DND-41 (cell line): ENCODE data around the gene RAB39B.
A peak's percentile ranks its signal among the peaks of the same experiment; 100 is the strongest.

Experiments
- ATAC-seq: fragments of 200-7000 bp; cut with Tn5 transposase; 3 replicates; pipeline ENCODE4 v1.9.1; 2021; ENCODE audit warnings: low read depth; ENCODE audit not compliant: insufficient read depth
- DNase-seq: peaks from one replicate; pipeline ENCODE4 v3.0.0-alpha.2; 2020
- H2AFZ ChIP-seq: 2 replicates; pipeline ENCODE4 v1.6.0; 2012; ENCODE audit warnings: low read depth, low read length
- H3K27ac ChIP-seq: 2 replicates; pipeline ENCODE4 v1.5.1; 2012; ENCODE audit warnings: low read length, inconsistent platforms
- H3K27me3 ChIP-seq: fragments of 200-600 bp; sonication (generic); 2 replicates; pipeline ENCODE4 v1.6.0; 2012; ENCODE audit warnings: low read length, mild to moderate bottlenecking, inconsistent platforms; ENCODE audit not compliant: insufficient read depth, poor library complexity
- H3K36me3 ChIP-seq: 2 replicates; pipeline ENCODE4 v1.5.1; 2012; ENCODE audit warnings: low read length, inconsistent platforms; ENCODE audit not compliant: insufficient read depth
- H3K4me1 ChIP-seq: 2 replicates; pipeline ENCODE4 v1.5.1; 2012; ENCODE audit warnings: mild to moderate bottlenecking, low read length; ENCODE audit not compliant: insufficient read depth
- H3K4me2 ChIP-seq: 2 replicates; pipeline ENCODE4 v1.6.0; 2012; ENCODE audit warnings: mild to moderate bottlenecking, moderate library complexity, low read length, inconsistent platforms; ENCODE audit not compliant: insufficient read depth
- H3K4me3 ChIP-seq, 2 experiments: fragments of 200-600 bp in 1 of 2; shearing (Covaris generic) in 1 of 2; 2 replicates each; pipeline ENCODE4 v1.5.1; 2012 to 2016; ENCODE audit warnings: inconsistent platforms in 2 of 2, low read length in 2 of 2, mild to moderate bottlenecking in 2 of 2, low read depth in 1 of 2, moderate library complexity in 1 of 2
- H3K79me2 ChIP-seq: 2 replicates; pipeline ENCODE4 v1.6.0; 2012; ENCODE audit warnings: low read length, inconsistent platforms; ENCODE audit not compliant: insufficient read depth
- H3K9ac ChIP-seq: 2 replicates; pipeline ENCODE4 v1.6.0; 2012; ENCODE audit warnings: low read depth, mild to moderate bottlenecking, inconsistent platforms, low read length, moderate library complexity
- H3K9me3 ChIP-seq: 2 replicates; pipeline ENCODE4 v1.5.1; 2012; ENCODE audit warnings: low read length, moderate library complexity, mild to moderate bottlenecking, inconsistent platforms; ENCODE audit not compliant: insufficient read depth, severe bottlenecking
- H4K20me1 ChIP-seq: 2 replicates; pipeline ENCODE4 v1.6.0; 2012; ENCODE audit warnings: low read length; ENCODE audit not compliant: insufficient read depth
- EZH2 ChIP-seq: IDR thresholded peaks from 3 replicates; pipeline ENCODE4 v1.6.1; 2012; ENCODE audit warnings: borderline replicate concordance, low read depth, mild to moderate bottlenecking, moderate library complexity, low read length, inconsistent platforms; ENCODE audit not compliant: severe bottlenecking
- TF ChIP-seq, protein P1 (sequence below): IDR thresholded peaks from 2 replicates; pipeline ENCODE4 v1.5.1; 2012; ENCODE audit warnings: borderline replicate concordance, low read length, moderate library complexity, mild to moderate bottlenecking; ENCODE audit not compliant: poor library complexity, severe bottlenecking; ENCODE audit errors: extremely low read depth

The RAB39B gene, protein sequence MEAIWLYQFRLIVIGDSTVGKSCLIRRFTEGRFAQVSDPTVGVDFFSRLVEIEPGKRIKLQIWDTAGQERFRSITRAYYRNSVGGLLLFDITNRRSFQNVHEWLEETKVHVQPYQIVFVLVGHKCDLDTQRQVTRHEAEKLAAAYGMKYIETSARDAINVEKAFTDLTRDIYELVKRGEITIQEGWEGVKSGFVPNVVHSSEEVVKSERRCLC

DNA sequence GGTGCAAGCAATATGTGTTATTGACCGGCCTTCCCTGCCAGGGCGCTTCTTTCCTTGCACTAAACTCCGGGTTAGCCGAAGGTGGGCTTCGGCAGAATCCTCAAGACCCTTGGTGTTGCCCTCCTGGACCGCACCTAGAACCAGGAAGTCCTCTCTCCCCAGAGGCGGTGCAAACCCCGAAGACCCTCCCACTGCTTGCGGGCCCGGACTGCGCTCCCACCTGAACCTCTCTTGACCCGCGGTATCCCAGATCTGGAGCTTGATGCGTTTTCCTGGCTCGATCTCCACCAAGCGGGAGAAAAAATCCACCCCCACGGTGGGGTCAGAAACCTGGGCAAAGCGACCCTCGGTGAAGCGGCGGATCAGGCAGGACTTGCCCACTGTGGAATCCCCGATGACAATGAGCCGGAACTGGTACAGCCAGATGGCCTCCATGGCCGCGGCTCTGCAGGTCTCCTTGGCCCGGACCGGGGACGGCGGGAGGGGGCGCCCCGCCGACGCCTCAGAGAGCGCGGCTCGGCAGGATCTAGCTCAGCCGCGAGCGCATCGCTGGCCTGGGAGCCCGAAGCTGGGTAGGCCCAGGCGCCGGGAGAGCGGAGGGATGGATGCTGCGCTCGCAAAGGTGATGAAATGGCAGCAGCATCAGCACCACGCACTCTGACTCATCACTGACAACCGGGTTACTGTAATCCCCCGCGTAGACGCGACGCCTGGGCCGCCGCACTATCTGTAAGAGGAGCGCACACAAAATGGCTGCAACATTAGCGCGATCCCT is at the start of gene RAB39B:
RAB39B (minus strand) TSS at position 638 of the 775 bp plus-strand sequence; CDS start at position 435, 203 bp downstream.
- Histone ChIP-seq H3K27me3 (no peaks in the 10 kb centered on the region), H4K20me1 (no peaks in the 10 kb centered on the region), H3K4me2 (peak within 1 kb of the TSS; percentile 86), H3K27ac (peak within 1 kb of the TSS; percentile 80), H3K9ac (peak within 1 kb of the TSS; percentile 75), H3K4me1 (peaks cover 27% of the 10 kb centered on the region), H3K36me3 (peaks cover 6% of the 10 kb centered on the region; the same call in 1 of the 2 replicates), H2AFZ (peak within 1 kb of the TSS; percentile 82), H3K9me3 (no peaks in the 10 kb centered on the region), H3K79me2 (peaks cover 25% of the 10 kb centered on the region), H3K4me3 (peak within 1 kb of the TSS; percentile 60 to 87)
- TF ChIP-seq, protein P1, sequence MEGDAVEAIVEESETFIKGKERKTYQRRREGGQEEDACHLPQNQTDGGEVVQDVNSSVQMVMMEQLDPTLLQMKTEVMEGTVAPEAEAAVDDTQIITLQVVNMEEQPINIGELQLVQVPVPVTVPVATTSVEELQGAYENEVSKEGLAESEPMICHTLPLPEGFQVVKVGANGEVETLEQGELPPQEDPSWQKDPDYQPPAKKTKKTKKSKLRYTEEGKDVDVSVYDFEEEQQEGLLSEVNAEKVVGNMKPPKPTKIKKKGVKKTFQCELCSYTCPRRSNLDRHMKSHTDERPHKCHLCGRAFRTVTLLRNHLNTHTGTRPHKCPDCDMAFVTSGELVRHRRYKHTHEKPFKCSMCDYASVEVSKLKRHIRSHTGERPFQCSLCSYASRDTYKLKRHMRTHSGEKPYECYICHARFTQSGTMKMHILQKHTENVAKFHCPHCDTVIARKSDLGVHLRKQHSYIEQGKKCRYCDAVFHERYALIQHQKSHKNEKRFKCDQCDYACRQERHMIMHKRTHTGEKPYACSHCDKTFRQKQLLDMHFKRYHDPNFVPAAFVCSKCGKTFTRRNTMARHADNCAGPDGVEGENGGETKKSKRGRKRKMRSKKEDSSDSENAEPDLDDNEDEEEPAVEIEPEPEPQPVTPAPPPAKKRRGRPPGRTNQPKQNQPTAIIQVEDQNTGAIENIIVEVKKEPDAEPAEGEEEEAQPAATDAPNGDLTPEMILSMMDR: peak; percentile 28
- no peak for TF ChIP-seq EZH2
- ATAC-seq: peak; percentile 93
- DNase-seq: peak; percentile 79

DNA sequence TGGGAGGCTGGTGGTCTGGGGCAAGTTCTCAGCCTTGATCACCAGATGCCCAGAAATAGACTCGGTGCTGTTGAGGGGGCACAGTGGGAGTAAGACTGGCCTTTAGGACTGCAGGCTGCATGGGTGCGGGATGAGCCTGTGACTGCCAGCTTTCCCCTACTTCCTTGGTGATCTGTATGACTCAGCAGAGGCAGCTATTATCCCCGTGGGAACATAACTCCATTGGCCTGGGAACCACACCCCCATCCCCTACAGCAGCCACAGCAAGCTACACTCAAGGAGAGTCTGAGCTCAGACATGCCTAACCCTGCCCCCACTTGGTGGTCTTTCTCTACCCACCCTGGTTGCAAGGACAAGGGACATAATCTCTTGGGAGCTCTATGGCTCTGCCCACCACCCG is 49.5 kb upstream of the RAB39B start:
- DNase-seq: no peak
- H3K36me3 ChIP-seq: no peaks in the 10 kb centered on the region
- no peaks in the 10 kb centered on the region for H3K27me3 ChIP-seq
- no peak for ATAC-seq
- H3K27ac ChIP-seq: no peak overlapping the region
- H4K20me1 ChIP-seq: no peaks in the 10 kb centered on the region
- no peaks in the 10 kb centered on the region for H3K79me2 ChIP-seq
- TF ChIP-seq EZH2: no peak
- TF ChIP-seq, protein P1: no peak
- H3K9me3 ChIP-seq: no peaks in the 10 kb centered on the region
- no peak overlapping the region for H3K4me2 ChIP-seq
- no peaks in the 10 kb centered on the region for H3K4me1 ChIP-seq
- H3K4me3 ChIP-seq: no peak overlapping the region
- no peak overlapping the region for H2AFZ ChIP-seq
- no peak overlapping the region for H3K9ac ChIP-seq

DNA sequence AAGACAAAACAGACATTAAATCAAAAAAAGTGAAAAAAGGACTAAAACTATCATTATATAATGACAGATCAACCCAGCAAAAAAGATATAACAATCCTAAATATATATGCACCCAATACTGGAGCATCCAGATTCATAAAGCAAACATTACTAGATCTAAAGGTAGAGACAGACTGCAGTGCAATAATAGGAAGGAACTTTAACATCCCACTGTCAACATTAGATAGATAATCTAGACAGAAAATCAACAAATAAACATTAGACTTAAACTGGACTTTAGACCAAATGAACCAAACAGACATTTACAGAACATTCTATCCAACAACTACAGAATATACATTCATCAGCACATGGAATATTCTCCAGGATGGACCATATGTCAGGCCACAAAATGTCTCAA is 29.5 kb upstream of the RAB39B start:
- H3K27me3 ChIP-seq: no peaks in the 10 kb centered on the region
- H3K27ac ChIP-seq: no peak overlapping the region
- H2AFZ ChIP-seq: no peak overlapping the region
- no peak overlapping the region for H3K4me2 ChIP-seq
- no peak overlapping the region for H3K9ac ChIP-seq
- ATAC-seq: no peak
- H3K4me3 ChIP-seq: no peak overlapping the region
- no peak for TF ChIP-seq EZH2
- TF ChIP-seq, protein P1: no peak
- H3K4me1 ChIP-seq: no peaks in the 10 kb centered on the region
- no peaks in the 10 kb centered on the region for H4K20me1 ChIP-seq
- no peaks in the 10 kb centered on the region for H3K36me3 ChIP-seq
- no peak for DNase-seq
- no peaks in the 10 kb centered on the region for H3K9me3 ChIP-seq
- H3K79me2 ChIP-seq: no peaks in the 10 kb centered on the region
